Mammary epithelial cell (primary cell): ENCODE results near the gene HSD11B1.

ENCODE experiments used
- CTCF ChIP-seq, 2 donors: IDR thresholded peaks in 1 of 2; conservative IDR thresholded peaks in 1 of 2; 2 replicates each; pipeline ENCODE4 v1.5.1; 2011 to 2012; ENCODE audit warnings: inconsistent platforms in 2 of 2, low read length in 2 of 2, mild to moderate bottlenecking in 2 of 2, control low read depth in 1 of 2, low read depth in 1 of 2; ENCODE audit not compliant: insufficient read depth in 1 of 2; ENCODE audit errors: extremely low read depth in 1 of 2
- EZH2 ChIP-seq: IDR thresholded peaks from 2 replicates; pipeline ENCODE4 v1.6.1; 2012; ENCODE audit warnings: low read length, inconsistent platforms, borderline replicate concordance

GRCh38 chr1:209686322-209686721 is 18.3 kb upstream of the HSD11B1 start:
- TF ChIP-seq EZH2 (no peak), CTCF (conservative IDR thresholded peaks at IDR 0.05 in 1 of 2, IDR thresholded peaks at IDR 0.05 in 1 of 2; ENCODE audit: extremely low read depth in 1 of 2, insufficient read depth in 1 of 2, low read depth in 1 of 2, low read length in 2 of 2) (no peak)
